GM19351 (cell line): ENCODE measurements around the gene CYP4F2.
"Not testable (repeated sequence)": the region's sequence is repeated elsewhere in the genome, so short reads cannot be mapped to it uniquely, and the experiment has no call there.

Source experiments
- ATAC-seq: cut with Tn5 transposase; IDR thresholded peaks from one replicate; pipeline ENCODE4 v1.9.1; 2021; ENCODE audit warnings: mild to moderate bottlenecking, moderate library complexity; ENCODE audit not compliant: unreplicated experiment

The CYP4F2 gene, protein sequence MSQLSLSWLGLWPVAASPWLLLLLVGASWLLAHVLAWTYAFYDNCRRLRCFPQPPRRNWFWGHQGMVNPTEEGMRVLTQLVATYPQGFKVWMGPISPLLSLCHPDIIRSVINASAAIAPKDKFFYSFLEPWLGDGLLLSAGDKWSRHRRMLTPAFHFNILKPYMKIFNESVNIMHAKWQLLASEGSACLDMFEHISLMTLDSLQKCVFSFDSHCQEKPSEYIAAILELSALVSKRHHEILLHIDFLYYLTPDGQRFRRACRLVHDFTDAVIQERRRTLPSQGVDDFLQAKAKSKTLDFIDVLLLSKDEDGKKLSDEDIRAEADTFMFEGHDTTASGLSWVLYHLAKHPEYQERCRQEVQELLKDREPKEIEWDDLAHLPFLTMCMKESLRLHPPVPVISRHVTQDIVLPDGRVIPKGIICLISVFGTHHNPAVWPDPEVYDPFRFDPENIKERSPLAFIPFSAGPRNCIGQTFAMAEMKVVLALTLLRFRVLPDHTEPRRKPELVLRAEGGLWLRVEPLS

DNA sequence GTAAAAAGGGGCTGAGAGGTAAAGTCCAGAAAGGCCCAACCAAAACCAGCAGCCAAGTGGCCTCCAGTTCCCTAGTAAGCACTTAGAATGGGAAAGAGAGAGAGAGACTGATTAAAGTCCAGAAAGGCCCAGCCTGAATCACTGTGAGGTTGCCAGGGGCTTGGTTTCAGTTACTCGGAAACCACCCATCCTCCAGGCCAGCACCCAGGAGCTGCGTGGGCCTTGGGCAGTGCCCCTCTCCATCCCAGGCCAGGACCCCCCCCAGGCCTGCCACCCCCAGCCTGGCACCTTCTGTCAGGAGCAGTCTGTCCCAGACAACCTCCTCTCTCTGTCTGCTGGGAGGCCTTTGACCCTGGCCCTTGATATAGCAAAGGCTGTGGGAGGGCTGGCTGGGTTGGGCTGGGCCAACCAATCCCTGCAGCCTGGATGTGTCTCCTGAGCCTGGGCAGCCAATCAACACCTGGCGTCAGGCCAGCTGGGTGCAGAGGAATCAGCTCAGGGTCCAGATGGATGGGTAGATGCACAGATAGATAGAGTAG is at the start of gene CYP4F2:
CYP4F2 (minus strand) TSS at position 337 of the 539 bp plus-strand sequence. CDS start 463 bp downstream, outside the sequence.
- ATAC-seq: no peak

DNA sequence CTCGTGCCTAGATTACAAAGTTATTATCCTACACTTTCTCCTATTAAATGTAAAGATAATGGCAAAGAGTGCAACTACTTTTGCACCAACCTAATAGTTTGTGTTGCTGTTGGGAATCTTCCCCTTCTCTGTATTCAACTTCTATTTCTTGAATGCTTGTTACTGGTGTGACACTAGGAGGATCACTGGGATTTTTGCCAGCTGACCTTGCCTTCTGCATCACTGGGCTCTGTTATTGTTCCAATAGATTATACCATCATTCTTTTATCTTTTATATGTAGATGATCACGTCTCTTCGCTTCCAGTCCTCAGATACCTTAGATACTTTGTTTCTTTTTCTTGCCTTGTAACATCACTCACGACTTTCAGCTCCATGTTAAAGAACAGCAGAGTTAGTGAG is 47.4 kb upstream of the CYP4F2 start:
- no peak for ATAC-seq

DNA sequence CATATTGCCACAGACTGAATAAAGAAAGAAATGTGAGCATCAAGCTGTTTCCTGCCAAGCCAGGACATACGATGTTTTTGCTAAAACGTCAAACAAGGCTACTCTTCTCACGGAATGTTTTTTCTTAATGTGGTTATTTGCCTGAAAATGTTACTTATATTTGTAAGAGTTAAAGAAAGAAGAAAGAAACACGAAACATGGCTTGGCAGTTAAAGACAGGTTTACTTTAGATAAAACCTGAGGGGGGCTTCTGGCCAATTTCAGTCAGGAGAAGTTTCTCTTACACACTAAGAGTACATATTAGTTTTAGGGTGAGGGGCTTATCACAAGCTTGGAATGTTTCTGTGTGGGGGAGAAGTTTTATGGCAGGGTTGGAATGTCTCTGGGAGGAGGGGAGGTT is 46.5 kb upstream of the CYP4F2 start:
- ATAC-seq: no peak

- ATAC-seq: no peak
Observed at GRCh38 chr19:15937771-15938170, 39.9 kb upstream of the CYP4F2 start.

GRCh38 chr19:15936950-15937349 is 39.1 kb upstream of the CYP4F2 start:
- no peak for ATAC-seq

DNA sequence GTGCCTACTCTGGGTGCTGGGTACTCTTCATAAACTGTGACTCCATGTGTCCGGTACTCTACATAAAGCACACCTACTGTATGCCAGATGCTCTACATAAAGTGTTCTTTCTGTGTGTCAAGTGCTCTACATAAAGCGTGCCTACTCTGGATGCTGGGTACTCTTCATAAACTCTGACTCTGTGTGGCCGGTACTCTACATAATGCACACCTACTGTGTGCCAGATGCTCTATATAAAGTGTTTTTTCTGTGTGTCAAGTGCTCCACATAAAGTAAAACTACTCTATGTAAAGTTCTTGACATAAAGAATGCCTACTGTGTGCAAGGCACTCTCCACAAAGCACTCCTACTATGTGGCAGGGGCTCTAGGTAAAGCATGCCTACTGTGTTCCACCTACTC is 38.3 kb upstream of the CYP4F2 start:
- ATAC-seq: no peak

- no peak for ATAC-seq
Observed at GRCh38 chr19:15935167-15935702, 37.4 kb upstream of the CYP4F2 start.

GRCh38 chr19:15934332-15935078 is 36.6 kb upstream of the CYP4F2 start, which contains the start of gene CYP4F11:
Gene CYP4F11, minus strand, starts transcription at chr19:15934529. Its CDS starts 121 bp downstream, at chr19:15934408.
- no peak for ATAC-seq

DNA sequence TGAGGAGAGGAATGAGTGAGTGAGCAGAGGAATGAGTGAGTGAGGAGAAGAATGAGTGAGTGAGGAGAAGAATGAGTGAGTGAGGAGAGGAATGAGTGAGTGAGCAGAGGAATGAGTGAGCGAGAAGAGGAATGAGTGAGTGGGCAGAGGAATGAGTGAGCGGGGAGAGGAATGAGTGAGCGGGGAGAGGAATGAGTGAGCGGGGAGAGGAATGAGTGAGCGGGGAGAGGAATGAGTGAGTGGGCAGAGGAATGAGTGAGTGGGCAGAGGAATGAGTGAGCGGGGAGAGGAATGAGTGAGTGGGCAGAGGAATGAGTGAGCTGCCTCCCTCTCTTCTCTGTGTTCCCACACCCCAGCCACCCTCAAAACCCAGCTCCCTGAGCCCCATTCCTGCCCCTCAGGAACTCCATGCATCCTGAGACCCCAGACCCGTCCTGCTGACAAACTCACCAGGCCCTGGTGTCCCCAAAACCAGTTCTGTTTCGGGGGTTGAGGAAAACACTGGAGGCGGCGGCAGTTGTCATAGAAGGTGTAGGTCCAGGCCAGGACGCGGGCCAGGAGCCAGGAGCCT is 36.0 kb upstream of the CYP4F2 start:
- not testable (repeated sequence) for ATAC-seq

DNA sequence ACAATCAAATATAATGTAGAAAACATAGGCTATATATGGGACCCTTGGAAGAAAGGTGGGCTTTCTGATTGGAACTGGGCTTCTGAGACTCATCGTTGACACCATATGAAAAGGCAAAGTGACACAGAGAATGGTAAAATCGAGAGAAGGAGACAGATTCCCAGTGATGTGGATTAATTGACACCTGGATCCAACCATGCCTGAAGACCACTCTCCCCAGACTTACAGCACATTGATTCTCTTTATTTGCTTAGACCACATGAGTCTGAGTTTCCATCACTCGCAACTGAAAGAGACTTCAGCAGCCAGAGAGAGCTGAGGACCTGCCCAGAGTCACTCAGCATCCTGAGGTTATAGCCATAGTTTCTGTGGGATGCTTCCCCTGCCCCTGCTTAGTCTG is 30.4 kb upstream of the CYP4F2 start:
- no peak for ATAC-seq

- ATAC-seq: no peak
Observed at GRCh38 chr19:15926484-15926883, 28.6 kb upstream of the CYP4F2 start.

GRCh38 chr19:15923702-15924101 is 25.8 kb upstream of the CYP4F2 start:
- ATAC-seq: no peak

DNA sequence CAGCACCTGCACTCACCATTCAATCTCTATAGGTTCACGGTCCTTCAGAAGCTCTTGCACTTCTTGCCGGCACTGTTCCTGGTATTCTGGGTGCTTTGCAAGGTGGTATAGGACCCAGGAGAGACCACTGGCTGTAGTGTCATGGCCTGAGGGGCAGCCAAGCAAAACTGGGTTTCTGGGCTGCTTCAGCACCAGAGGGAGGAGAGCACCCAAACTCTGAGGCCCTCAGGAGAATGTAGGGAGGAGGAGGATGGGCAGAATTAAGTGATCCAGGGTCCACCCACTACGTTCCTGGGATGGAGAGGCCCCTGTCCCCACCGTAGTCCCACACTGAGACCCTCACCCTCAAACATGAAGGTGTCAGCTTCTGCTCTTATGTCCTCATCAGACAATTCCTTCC is 24.1 kb upstream of the CYP4F2 start:
- ATAC-seq: no peak

- no peak for ATAC-seq
Observed at GRCh38 chr19:15919243-15919642, 21.4 kb upstream of the CYP4F2 start.

DNA sequence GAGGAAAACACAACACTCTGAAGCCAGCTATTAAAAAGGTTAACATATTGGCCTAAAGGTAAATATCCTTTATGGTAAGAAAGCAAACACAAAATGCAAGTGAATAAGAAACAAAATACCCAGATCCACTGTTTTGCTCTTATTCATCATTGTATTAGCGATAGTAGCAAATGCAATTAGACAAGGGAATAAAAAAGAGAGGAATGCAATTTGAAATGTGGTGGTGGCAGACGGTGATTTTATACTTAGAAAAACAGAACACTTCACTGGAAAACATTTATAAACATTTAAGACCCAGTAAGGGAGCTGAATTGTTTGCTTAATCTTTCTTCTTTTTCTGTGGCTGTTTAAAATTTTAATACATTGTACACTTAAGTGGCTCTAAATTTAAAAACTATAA is 17.2 kb upstream of the CYP4F2 start:
- no peak for ATAC-seq

GRCh38 chr19:15913830-15914229 is 16.0 kb upstream of the CYP4F2 start:
- ATAC-seq: no peak

DNA sequence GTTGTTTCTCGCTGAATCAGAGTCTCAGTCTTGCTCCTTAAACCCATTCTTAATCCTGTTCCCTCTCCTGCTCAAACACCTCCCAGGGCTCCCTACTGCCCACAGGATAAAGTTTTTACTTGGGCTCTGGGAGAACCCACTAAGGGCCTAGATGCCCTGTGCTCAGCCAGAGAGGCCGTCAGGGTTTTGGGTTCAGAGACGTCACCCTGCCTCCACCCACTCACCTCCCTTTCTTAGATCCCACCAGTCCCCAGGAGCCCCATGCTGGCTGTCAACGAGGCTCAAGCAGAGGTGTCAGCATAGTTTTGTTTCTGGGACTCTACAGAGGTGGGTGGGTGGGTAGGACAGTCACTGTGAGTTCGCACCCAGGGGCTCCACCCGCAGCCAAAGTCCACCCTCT is 15.5 kb upstream of the CYP4F2 start:
- no peak for ATAC-seq

GRCh38 chr19:15911599-15912235 is 13.8 kb upstream of the CYP4F2 start:
- no peak for ATAC-seq

- ATAC-seq: no peak
Observed at GRCh38 chr19:15905026-15905425, 7.2 kb upstream of the CYP4F2 start.

GRCh38 chr19:15902898-15903297 is 5.0 kb upstream of the CYP4F2 start:
- not testable (repeated sequence) for ATAC-seq
